ENCODE data around the gene MRPL28.
"Not testable (repeated sequence)": the region's sequence is repeated elsewhere in the genome, so short reads cannot be mapped to it uniquely, and the experiment has no call there.

Gene MRPL28

GRCh38 chr16:370443-370842 lies at the start of gene MRPL28:
TSS of gene MRPL28 (minus strand) at chr16:370538. CDS start at chr16:370218, 320 bp downstream.
- peak; percentile 92 for DNase-seq

DNA sequence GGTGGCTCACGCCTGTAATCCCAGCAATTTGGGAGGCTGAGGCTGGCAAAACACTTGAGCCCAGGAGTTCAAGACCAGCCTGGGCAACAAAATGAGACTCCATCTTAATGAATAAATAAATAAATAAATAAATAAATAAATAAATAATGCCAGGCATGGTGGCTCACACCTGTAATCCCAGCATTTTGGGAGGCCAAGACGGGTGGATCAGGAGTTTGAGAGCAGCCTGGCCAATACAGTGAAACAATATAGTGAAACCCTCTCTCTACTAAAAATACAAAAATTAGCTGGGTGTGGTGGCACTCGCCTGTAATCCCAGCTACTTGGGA lies 44.8 kb upstream of the MRPL28 start:
- not testable (repeated sequence) for DNase-seq

GRCh38 chr16:414395-415169 lies 44.2 kb upstream of the MRPL28 start:
- no peak for DNase-seq

- no peak for DNase-seq
These were observed 41.4 kb upstream of the MRPL28 start for GRCh38 chr16:411576-412265.

DNA sequence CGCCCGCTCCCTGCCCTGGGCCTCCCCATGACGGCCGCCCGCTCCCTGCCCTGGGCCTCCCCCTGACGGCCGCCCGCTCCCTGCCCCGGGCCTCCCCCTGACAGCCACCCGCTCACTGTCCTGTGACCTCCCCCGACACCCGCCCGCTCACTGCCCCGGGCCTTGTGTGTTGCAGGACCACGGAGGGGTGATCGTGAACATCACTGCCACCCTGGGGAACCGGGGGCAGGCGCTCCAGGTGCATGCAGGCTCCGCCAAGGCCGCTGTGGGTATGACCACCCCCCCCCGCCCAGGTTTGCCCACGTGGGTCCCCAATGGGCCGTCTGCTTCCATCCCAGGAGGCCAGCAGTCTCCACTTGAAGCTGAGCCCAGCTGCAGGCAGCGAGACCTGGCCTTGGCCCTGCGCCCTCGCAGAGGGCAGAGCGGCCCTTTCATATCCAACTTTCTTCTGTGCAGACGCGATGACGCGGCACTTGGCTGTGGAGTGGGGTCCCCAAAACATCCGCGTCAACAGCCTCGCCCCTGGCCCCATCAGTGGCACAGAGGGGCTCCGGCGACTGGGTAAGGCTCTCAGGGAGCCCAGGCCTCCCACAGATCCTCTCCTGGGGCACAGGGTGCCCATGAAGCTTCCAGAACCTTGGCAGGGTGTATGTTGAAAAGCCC lies 40.3 kb upstream of the MRPL28 start:
- no peak for DNase-seq

- DNase-seq: no peak
These were observed 36.9 kb upstream of the MRPL28 start for GRCh38 chr16:407253-407652.

DNA sequence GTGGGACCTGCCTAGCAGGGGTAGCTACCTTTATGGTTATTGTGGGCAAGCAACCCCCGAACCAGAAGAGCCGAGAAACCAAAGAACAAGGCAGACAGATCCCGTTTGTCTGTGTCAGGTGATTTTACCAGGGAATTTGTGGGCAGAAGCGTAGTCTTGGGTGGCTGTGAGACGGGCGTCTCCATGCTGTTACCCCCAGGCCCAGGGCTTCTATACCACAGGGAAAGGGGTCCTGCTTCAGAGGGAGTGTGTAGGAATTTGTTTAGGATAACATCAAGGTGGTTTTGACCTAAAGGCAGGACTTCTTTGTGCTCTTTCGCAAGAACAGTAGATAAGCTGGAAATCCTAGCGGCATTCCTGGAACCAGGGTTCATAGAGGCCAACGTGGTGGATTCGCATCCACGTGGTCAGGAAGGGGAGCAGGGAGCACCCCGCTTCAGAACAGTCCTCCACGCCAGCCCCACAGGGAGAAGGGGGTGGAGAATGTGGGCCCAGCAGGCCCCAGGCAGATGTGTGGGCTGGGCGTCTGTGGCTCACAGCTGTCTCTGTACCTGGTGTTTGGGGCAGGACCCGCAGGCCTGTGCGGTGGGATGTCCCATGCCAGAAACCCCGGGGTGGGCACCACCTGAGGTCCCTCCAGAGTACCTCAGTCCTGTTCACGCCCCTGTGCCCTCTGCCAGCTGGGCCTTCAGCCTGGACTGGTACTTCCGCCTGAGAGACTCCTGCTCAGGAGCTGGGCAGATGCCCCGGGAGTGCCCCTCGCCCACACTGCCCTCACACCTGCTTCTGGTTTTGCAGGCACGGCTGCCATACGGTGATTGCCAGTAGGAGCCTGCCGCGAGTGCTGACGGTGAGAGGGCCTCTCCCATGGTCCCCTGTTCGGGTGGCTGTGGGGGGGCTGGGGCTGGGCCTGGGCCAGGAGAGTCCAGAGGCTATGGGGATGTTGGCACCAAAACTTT lies 35.5 kb upstream of the MRPL28 start:
- DNase-seq: no peak

DNA sequence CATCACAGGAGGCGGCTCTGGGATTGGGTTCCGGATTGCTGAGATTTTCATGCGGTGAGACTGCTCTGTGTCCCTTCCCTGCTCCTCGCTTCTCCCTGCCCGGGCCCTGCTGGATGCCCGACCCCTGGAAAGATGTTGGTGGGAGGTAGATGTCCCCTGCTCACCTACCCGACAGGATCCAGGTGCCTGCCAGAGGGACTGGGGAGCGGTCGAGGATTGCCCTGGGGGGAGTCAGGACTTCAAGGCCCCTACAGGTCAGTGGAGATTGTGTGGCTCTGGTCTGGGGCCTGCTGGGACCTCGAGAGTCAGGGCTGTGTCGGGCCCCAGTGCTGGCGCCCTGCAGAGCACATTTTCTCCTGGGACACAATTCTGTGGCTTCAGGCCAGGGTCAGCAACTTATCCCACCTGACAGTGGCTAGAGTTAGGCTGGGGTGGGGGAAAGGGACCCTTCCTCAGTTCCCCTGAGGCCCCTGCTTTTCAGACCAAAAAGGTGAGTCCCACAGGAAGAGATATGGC lies 34.7 kb upstream of the MRPL28 start:
- no peak for DNase-seq

DNA sequence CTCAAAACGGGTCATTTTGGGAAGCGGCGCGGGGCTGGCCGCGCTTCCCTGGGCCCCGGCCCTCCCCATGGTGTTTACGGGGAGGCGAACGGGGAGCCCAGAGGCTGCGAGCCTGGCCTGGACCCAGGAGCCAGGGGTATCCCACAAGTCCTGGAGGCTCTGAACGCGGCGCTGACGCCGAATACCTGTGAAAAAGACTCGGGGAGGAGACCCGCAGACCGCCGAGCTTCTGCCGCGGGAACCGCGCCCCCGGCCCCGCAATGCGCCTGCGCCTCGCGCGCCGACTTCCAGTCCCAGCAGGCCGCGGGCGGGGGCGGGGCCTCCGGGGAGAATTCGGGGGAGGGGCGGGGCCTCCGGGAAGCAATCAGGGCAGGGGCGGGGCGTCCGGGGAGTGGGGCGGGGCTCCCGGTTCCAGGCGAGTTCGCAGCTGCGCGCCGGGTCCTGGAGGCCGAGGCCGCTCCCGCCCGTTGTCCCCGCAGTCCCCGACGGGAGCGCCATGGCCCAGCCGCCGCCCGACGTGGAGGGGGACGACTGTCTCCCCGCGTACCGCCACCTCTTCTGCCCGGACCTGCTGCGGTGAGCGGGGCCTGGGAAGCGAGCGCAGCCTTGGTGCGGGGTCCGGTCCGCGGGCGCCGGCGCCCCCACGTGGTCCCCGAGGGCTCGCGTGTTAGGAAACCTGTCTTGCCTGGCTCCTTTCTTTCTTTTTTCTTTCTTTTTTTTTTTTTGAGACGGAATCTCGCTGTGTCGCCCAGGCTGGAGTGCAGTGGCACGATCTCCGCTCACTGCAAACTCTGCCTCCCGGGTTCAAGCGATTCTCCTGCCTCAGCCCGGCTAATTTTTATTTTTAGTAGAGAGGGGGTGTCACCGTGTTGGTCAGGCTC lies 31.4 kb upstream of the MRPL28 start, which contains the start of gene DECR2:
Gene DECR2 (plus strand): TSS at position 418 of the 881 bp plus-strand sequence. CDS start 79 bp downstream, at position 497.
- peak; percentile 96 for DNase-seq

DNA sequence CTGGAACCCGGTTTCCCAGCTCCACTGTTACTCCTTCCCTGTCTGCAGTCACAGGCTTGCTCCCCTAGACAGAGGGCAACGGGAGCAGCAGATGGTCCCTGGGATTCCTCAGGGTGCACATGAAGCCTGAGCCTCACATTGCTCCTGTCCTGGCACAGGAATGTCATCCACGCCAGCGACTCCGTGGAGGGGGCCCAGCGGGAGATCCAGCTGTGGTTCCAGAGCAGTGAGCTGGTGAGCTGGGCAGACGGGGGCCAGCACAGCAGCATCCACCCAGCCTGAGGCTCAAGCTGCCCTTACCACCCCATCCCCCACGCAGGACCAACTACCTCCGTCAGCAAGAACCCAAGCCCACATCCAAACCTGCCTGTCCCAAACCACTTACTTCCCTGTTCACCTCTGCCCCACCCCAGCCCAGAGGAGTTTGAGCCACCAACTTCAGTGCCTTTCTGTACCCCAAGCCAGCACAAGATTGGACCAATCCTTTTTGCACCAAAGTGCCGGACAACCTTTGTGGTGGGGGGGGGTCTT lies 29.8 kb upstream of the MRPL28 start:
- no peak for DNase-seq

DNA sequence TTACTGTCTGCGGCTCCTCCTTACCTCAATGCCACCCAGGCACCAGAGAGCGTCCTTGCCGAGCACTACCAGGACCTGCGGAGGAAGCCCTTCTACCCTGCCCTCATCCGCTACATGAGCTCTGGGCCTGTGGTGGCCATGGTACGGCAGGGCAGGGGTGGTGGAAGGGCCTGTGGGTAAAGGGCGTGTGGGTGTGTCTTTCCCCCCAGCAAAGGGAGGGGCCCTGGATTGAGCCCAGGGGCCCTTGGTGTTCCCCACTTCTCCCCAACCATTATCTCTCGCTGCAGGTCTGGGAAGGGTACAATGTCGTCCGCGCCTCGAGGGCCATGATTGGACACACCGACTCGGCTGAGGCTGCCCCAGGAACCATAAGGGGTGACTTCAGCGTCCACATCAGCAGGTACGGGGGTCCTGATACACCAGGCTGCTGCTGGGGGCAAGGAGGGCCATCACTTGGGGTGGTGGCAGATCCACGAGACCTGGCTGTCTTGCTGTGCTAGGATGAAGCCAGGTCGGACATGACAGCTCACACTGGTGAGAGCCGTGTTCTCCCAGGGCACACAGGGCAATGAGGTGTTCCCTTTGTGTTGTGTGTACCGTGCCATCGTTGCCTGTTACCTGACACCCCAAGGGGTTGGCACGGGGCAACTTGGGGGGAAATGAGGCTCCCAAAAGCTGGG lies 29.1 kb upstream of the MRPL28 start:
- DNase-seq: no peak

- no peak for DNase-seq
These were observed 28.4 kb upstream of the MRPL28 start for GRCh38 chr16:398561-399339.

GRCh38 chr16:397736-398332 lies 27.5 kb upstream of the MRPL28 start:
- DNase-seq: peak; percentile 74

DNA sequence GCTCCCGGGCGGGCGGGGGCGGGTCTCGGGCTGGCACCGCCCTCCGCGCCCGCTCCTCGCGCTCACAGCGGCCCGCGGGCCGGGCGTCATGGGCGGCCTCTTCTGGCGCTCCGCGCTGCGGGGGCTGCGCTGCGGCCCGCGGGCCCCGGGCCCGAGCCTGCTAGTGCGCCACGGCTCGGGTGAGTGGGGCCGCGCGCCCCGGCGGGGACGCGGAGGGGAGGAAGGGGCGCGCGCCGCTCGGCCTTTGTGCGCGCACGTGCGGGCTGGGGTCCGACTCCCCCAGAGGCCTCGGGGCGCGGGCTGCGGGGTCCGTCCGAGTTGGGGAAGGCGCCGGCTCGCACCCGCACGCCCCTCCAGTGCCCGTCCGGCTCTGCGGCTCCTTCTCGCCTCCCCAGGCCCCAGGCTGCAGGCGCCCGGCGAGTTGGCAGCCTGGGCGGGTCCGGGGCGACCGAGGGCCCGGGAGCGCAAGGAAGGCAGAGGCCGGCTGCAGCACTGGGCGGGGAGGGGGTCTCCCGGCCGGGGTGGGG lies 26.9 kb upstream of the MRPL28 start, which contains the start of gene NME4:
Gene NME4 (plus strand): TSS at position 65 of the 527 bp plus-strand sequence. CDS start 24 bp downstream, at position 89.
- DNase-seq: no peak

DNA sequence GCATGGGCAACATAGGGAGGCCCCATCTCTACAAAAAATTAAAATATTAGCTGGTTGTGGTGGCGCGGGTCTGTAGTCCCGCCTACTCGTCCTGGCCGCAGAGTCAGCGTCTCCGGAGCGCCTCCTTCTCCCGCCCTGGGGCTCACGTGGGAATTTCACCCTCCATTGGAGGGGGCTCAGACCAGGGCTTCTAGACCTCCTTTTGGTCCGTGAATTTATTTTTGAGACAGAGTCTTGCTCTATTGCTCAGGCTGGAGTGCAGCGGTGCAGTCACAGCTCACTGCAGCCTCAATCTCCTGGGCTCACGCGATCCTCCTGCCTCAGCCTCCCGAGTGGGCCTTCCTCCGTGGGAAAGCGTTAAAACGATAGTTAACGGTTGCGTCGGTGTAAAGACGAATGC lies 26.3 kb upstream of the MRPL28 start:
- DNase-seq: no peak

DNA sequence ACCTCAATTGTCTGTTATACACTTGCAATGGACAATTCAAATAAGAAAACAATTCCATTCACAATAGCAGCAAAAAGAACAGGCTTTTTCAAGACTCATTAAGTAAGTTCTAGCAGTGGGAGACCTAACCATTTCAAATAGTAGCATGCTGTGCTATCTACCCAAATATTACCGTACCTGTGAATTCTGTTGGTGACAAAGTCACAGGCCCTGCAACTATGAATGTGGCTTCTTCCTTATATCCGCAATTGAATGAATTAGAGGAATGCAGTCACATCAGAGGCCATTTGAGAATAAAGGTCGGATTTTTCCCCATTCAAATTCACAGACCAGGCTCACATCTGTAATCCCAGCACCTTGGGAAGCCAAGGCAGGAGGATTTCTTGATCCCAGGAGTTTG lies 25.9 kb upstream of the MRPL28 start:
- DNase-seq: no peak

DNA sequence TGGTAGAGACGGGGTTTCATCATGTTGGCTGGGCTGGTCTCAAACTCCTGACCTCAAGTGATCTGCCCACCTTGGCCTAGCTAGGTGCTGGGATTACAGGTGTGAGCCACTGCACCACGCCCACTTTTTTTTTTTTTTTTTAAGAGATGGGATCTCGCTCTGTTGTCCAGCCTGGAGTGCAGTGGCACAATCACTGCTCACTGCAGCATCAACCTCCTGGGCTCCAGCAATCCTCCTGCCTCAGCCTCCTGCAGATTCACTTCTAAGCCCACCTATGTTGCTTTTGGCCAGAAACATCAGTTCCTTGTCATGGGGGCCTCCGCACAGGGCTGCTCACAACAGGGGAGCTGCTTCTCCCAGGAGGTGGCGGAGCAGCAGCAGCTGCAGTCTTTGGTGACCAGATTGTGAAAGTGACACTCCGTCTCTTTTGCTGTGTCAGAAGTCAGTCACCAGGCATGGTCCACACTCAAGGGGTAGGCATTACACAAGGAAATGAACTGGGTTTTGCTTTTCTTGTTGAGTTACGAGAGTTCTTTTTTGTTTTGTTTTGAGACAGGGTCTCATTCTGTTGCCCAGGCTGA lies 22.2 kb upstream of the MRPL28 start:
- DNase-seq: no peak

GRCh38 chr16:391885-392335 lies 21.6 kb upstream of the MRPL28 start:
- DNase-seq: peak; percentile 89

Measured in T1000 (cell line).